NCI-H2107 (cell line): Measurements from ENCODE around the gene USE1.

Source experiments
- DNase-seq: peaks from one replicate; lab custom pipeline; 2025; lab: John Stamatoyannopoulos, UW

The USE1 gene

GRCh38 chr19:17205237-17206140, 9.7 kb upstream of the USE1 start:
- DNase-seq: no peak

- no peak for DNase-seq
Measured at GRCh38 chr19:17206736-17207581, 8.2 kb upstream of the USE1 start.

- no peak for DNase-seq
Measured at GRCh38 chr19:17209126-17210036, 5.8 kb upstream of the USE1 start.

GRCh38 chr19:17210296-17210695, 4.9 kb upstream of the USE1 start:
- no peak for DNase-seq

GRCh38 chr19:17211547-17212446, 3.4 kb upstream of the USE1 start:
- DNase-seq: no peak

GRCh38 chr19:17213334-17213733, 1.8 kb upstream of the USE1 start:
- no peak for DNase-seq

- no peak for DNase-seq
Measured at GRCh38 chr19:17214508-17215126, 540 bp upstream of the USE1 start.

GRCh38 chr19:17216058-17216670, 1.0 kb downstream of the USE1 start:
- DNase-seq: no peak

GRCh38 chr19:17219286-17219685, 4.1 kb downstream of the USE1 start:
- no peak for DNase-seq

- DNase-seq: no peak
Measured at GRCh38 chr19:17220207-17220758, 5.1 kb downstream of the USE1 start.

GRCh38 chr19:17225053-17225452, 9.9 kb downstream of the USE1 start:
- no peak for DNase-seq

GRCh38 chr19:17226002-17226933, 11.1 kb downstream of the USE1 start, which contains the start of gene OCEL1:
TSS of gene OCEL1 (plus strand) at chr19:17226226. CDS start at chr19:17226248, 22 bp downstream.
- DNase-seq: peak; percentile 94

GRCh38 chr19:17227798-17228367, 12.7 kb downstream of the USE1 start:
- DNase-seq: no peak

- DNase-seq: no peak
Measured at GRCh38 chr19:17229890-17230289, 14.7 kb downstream of the USE1 start.

GRCh38 chr19:17232258-17232657, 17.1 kb downstream of the USE1 start:
- no peak for DNase-seq

GRCh38 chr19:17234911-17235299, 19.7 kb downstream of the USE1 start:
- peak; percentile 18 for DNase-seq

- DNase-seq: no peak
Measured at GRCh38 chr19:17235300-17235970, 20.3 kb downstream of the USE1 start.
